ENCODE results near the gene GRM3. TPM values are rescaled to one million over a fixed set of nuclear protein-coding genes. Genes with fewer than 3 reads are reported as not detected.

Gene GRM3
- total and polyA plus RNA-seq, 2 of the 4 experiments (the other 2 are of a cell fraction) = not detected

DNA sequence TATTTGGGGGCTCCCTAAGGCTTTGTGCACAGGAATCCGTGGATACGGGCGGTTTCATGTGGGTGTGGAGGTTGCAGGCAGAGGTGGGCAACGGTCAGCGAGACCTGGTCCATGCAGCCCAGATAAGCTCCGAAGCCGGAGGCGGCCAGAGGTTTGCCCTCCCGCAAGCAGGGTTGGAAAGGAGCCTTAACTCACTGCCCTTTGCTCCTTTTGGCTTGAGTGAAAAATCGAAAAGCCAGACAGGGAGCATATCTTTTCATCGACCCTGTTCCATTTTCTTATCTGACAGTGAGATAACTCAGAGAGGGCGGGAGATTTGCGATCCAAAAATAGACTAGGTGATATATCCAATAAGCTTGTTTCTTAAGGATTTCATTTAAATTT lies 1.5 kb downstream of the GRM3 start (continued):
- TF ChIP-seq RFX5 (IDR thresholded peaks at IDR 0.05; ENCODE audit: low read depth, low read length) = no peak
- no peak for TF ChIP-seq CHD1 (IDR thresholded peaks at IDR 0.05; ENCODE audit: low read depth, low read length)
- TF ChIP-seq RCOR1 (IDR thresholded peaks at IDR 0.05; ENCODE audit: insufficient replicate concordance, low read length) = no peak

GRCh38 chr7:86645676-86646276 lies 2.1 kb downstream of the GRM3 start:
- H4K5ac ChIP-seq (ENCODE audit: low read depth, low read length) = no peak overlapping the region
- H2AK9ac ChIP-seq (replicated peaks; ENCODE audit: low read depth, low read length, poor library complexity) = no peak overlapping the region
- no peak overlapping the region for H2BK120ac ChIP-seq (ENCODE audit: low read depth, low read length)
- H3K36me3 ChIP-seq (ENCODE audit: control insufficient read depth, insufficient read depth, low read length) = no peaks in the 10 kb centered on the region
- no peak overlapping the region for H3K18ac ChIP-seq (ENCODE audit: low read depth, low read length)
- H3K56ac ChIP-seq (ENCODE audit: extremely low read depth, insufficient read depth, low read length) = no peak overlapping the region
- POLR2A ChIA-PET (ENCODE audit: unreplicated experiment) = no interaction called here
- H3K9ac ChIP-seq (ENCODE audit: low read depth, low read length) = no peak overlapping the region
- in situ Hi-C loops (cut with MboI; ENCODE audit: low sequenced_read_pairs) = no loop called here
- no peaks in the 10 kb centered on the region for H3K79me1 ChIP-seq (ENCODE audit: low read depth in 1 of 2, low read length in 2 of 2)
- TF ChIP-seq SMC3 (IDR thresholded peaks at IDR 0.05; ENCODE audit: low read depth, low read length) = no peak
- no peak for TF ChIP-seq RCOR1 (IDR thresholded peaks at IDR 0.05; ENCODE audit: insufficient replicate concordance, low read length)
- no peak for TF ChIP-seq CEBPB (IDR thresholded peaks at IDR 0.05; ENCODE audit: low read depth, low read length)
- no peak for TF ChIP-seq BHLHE40 (IDR thresholded peaks at IDR 0.05; ENCODE audit: low read depth, low read length)
- TF ChIP-seq POLR2A (IDR thresholded peaks at IDR 0.05; ENCODE audit: low read depth, low read length) = no peak
- no peak for TF ChIP-seq RAD21 (IDR thresholded peaks at IDR 0.05; ENCODE audit: low read length)
- TF ChIP-seq RFX5 (IDR thresholded peaks at IDR 0.05; ENCODE audit: low read depth, low read length) = no peak
- TF ChIP-seq MAZ (IDR thresholded peaks at IDR 0.05; ENCODE audit: borderline replicate concordance, low read depth, low read length) = no peak
- TF ChIP-seq NFE2L2 (IDR thresholded peaks at IDR 0.05; ENCODE audit: low read depth, low read length) = no peak
- TF ChIP-seq, protein P1, sequence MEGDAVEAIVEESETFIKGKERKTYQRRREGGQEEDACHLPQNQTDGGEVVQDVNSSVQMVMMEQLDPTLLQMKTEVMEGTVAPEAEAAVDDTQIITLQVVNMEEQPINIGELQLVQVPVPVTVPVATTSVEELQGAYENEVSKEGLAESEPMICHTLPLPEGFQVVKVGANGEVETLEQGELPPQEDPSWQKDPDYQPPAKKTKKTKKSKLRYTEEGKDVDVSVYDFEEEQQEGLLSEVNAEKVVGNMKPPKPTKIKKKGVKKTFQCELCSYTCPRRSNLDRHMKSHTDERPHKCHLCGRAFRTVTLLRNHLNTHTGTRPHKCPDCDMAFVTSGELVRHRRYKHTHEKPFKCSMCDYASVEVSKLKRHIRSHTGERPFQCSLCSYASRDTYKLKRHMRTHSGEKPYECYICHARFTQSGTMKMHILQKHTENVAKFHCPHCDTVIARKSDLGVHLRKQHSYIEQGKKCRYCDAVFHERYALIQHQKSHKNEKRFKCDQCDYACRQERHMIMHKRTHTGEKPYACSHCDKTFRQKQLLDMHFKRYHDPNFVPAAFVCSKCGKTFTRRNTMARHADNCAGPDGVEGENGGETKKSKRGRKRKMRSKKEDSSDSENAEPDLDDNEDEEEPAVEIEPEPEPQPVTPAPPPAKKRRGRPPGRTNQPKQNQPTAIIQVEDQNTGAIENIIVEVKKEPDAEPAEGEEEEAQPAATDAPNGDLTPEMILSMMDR (conservative IDR thresholded peaks at IDR 0.05; ENCODE audit: low read depth, low read length) = no peak
- TF ChIP-seq CHD1 (IDR thresholded peaks at IDR 0.05; ENCODE audit: low read depth, low read length) = no peak
- BruUV-seq (replicated peaks) = no TSS peak
- H3K4me3 ChIP-seq (ENCODE audit: insufficient read depth, low read depth, low read length) = no peak overlapping the region
- H3K27me3 ChIP-seq (ENCODE audit: control insufficient read depth, insufficient read depth, low read length) = no peaks in the 10 kb centered on the region
- H4K8ac ChIP-seq (ENCODE audit: low read depth in 2 of 2, low read length in 2 of 2) = no peak overlapping the region
- H2AFZ ChIP-seq (replicated peaks; ENCODE audit: low read length, poor library complexity) = no peak overlapping the region
- DNase-seq (no peak), ATAC-seq (ENCODE audit: low read depth) (no peak)
- no peak overlapping the region for H2BK15ac ChIP-seq (ENCODE audit: low read depth, low read length)
- H4K20me1 ChIP-seq (ENCODE audit: insufficient read depth, low read length) = no peaks in the 10 kb centered on the region
- H3K14ac ChIP-seq (replicated peaks; ENCODE audit: low read depth, low read length) = no peak overlapping the region
- H3K27ac ChIP-seq (ENCODE audit: insufficient read depth, low read length) = no peak overlapping the region
- H2AK5ac ChIP-seq (ENCODE audit: low read depth, low read length) = no peak overlapping the region
- no peak overlapping the region for H3K23ac ChIP-seq (ENCODE audit: low read depth, low read length)
- H3K4me2 ChIP-seq (ENCODE audit: low read depth, low read length) = no peak overlapping the region
- H2BK20ac ChIP-seq (ENCODE audit: low read depth, low read length) = no peak overlapping the region
- H4K91ac ChIP-seq (ENCODE audit: insufficient read depth, low read depth, low read length) = no peak overlapping the region
- H3K4me1 ChIP-seq (ENCODE audit: control insufficient read depth, insufficient read depth, low read length) = no peaks in the 10 kb centered on the region
- dilution Hi-C loops (cut with HindIII; ENCODE audit: low sequenced_read_pairs, unreplicated experiment) = no loop called here
- intact Hi-C loops (cut with micrococcal nuclease) = no loop called here
- H3K9me3 ChIP-seq (ENCODE audit: control insufficient read depth, insufficient read depth, low read length) = peaks cover 4% of the 10 kb centered on the region
- no peak overlapping the region for H2BK5ac ChIP-seq (ENCODE audit: low read depth, low read length, poor library complexity, severe bottlenecking)
- no peaks in the 10 kb centered on the region for H3K9me1 ChIP-seq (ENCODE audit: insufficient read depth, low read length)
- no peak overlapping the region for H3K4ac ChIP-seq (ENCODE audit: low read depth, low read length)
- CTCF ChIA-PET = no interaction called here
- WGBS, 2 experiments (ENCODE audit: extremely low coverage in 2 of 2, insufficient read length in 1 of 2) = no CpG with 5 or more reads among the region's 2 CpGs
